Measurements from ENCODE around the gene CDK6. TPM values are rescaled to one million over a fixed set of nuclear protein-coding genes. Genes with fewer than 3 reads are reported as not detected.

Gene CDK6
- total RNA-seq, 4 donors from 2014 or later: 1.2 to 6.9 (median 2.6) TPM

DNA sequence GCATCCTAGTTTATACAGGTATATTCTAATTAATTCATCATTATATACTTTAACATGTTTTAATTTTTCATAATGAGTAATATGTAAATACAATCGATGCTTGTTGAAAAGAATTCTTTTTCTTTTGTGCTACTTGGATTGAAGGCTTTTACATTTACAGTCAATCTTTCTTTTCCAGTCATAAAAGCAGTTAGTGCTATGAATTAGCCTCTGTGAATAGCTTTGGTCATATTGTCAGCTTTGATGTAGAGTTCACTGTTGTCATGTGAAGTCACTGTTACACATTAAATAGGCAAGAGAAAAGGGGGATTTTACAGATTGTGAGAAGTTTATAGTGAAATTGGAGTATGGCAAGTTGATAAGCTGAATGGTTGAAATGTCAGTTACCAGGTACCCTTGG is 142.9 kb downstream of the CDK6 start:
- Histone ChIP-seq H3K9me3 (no peaks in the 10 kb centered on the region), H3K36me3 (no peaks in the 10 kb centered on the region), H3K27ac (no peak overlapping the region), H3K27me3 (no peaks in the 10 kb centered on the region), H3K4me1 (peaks cover 4 to 5% of the 10 kb centered on the region in 2 donors), H3K4me3 (no peak overlapping the region)
- no peak for TF ChIP-seq POLR2A (IDR thresholded peaks at IDR 0.05)
- TF ChIP-seq, protein P1, sequence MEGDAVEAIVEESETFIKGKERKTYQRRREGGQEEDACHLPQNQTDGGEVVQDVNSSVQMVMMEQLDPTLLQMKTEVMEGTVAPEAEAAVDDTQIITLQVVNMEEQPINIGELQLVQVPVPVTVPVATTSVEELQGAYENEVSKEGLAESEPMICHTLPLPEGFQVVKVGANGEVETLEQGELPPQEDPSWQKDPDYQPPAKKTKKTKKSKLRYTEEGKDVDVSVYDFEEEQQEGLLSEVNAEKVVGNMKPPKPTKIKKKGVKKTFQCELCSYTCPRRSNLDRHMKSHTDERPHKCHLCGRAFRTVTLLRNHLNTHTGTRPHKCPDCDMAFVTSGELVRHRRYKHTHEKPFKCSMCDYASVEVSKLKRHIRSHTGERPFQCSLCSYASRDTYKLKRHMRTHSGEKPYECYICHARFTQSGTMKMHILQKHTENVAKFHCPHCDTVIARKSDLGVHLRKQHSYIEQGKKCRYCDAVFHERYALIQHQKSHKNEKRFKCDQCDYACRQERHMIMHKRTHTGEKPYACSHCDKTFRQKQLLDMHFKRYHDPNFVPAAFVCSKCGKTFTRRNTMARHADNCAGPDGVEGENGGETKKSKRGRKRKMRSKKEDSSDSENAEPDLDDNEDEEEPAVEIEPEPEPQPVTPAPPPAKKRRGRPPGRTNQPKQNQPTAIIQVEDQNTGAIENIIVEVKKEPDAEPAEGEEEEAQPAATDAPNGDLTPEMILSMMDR (IDR thresholded peaks at IDR 0.05 in 4 of 5, conservative IDR thresholded peaks at IDR 0.05 in 1 of 5): no peak
- ATAC-seq (no peak), DNase-seq (no peak)
- intact Hi-C loops (cut with DNase I; ENCODE audit: low total_unique reads): no loop called here
- in situ Hi-C loops (cut with MboI; ENCODE audit: low sequenced_read_pairs in 4 of 4): no loop called here

DNA sequence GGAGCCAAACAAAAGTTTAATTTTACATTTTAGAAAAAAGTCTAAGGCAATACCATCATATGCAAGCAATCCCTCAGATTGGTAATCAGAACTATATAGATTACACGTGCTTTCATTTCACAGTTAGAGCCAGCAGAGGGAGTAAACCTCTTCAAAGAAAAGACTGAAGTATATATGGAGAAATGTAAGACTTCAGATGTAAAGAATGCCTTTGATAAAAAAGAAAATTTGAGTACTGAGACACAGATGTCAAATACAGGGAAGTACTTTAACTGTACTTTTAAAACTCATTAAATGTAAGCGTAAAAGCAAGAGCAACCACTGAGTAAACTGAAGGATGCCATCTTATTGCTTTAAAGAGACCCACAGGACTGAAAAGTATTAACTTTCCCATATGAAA is 144.8 kb downstream of the CDK6 start:
- TF ChIP-seq POLR2A (IDR thresholded peaks at IDR 0.05): no peak
- TF ChIP-seq, protein P1 (IDR thresholded peaks at IDR 0.05 in 4 of 5, conservative IDR thresholded peaks at IDR 0.05 in 1 of 5): peak in 3 of 5 experiments; percentile 11 to 35 (median 16)
- Histone ChIP-seq H3K4me3 (no peak overlapping the region), H3K4me1 (peaks cover 4 to 5% of the 10 kb centered on the region in 2 donors), H3K36me3 (no peaks in the 10 kb centered on the region), H3K27ac (no peak overlapping the region), H3K27me3 (no peaks in the 10 kb centered on the region), H3K9me3 (no peaks in the 10 kb centered on the region)
- ATAC-seq (no peak), DNase-seq (no peak)
- intact Hi-C loops (cut with DNase I; ENCODE audit: low total_unique reads): loop anchor here (2.0 kb wide), 1 partner anchor 141 kb away; no protein-coding TSS in a partner anchor
- in situ Hi-C loops (cut with MboI; ENCODE audit: low sequenced_read_pairs in 4 of 4): no loop called here

DNA sequence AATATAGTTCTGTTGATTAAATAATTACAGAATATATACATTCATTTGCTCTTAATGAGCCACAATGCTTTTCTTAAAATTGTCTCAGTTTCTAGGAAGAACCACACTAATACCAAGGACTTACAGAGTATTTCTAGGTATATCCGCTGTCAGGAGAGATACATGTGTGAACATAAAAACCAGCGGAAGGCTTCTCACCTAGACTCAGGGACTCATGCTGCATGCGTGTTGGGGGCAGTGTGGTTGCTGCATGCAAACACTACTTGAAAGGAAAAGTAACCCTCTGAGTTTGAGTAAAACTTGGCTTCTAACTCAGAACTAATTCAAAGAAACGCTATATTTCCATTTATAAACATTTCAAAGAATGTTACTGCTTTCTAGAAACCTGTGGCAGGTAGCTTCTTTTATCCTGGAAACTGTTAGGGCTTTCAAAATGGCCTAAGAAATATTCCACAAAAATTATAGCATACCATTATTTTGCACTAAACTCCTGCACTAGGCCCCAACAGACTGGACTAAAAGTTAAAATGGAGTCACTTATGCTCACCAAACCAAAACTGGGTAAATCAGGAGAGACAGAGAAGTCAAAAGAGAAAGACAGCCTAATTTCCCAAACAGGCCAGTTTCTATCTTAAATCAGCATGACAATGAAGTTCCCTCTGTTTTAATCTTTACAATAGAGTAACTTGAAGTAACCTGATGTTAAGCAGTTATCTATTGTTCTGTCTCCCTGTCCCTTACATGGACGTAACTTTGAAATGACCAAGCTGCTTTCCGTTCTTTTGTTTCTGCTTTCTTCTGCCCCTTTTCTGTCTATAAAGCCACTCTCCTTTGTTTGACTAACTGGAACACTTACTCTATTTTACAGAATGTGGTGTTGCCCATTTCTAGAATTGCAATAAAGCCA is 151.0 kb downstream of the CDK6 start:
- Histone ChIP-seq H3K27ac (no peak overlapping the region), H3K9me3 (no peaks in the 10 kb centered on the region), H3K4me3 (no peak overlapping the region), H3K36me3 (no peaks in the 10 kb centered on the region), H3K27me3 (no peaks in the 10 kb centered on the region), H3K4me1 (no peaks in the 10 kb centered on the region)
- intact Hi-C loops (cut with DNase I; ENCODE audit: low total_unique reads): no loop called here
- TF ChIP-seq POLR2A (IDR thresholded peaks at IDR 0.05): no peak
- TF ChIP-seq, protein P1 (IDR thresholded peaks at IDR 0.05 in 4 of 5, conservative IDR thresholded peaks at IDR 0.05 in 1 of 5): no peak
- no peak for DNase-seq
- ATAC-seq: no peak
- in situ Hi-C loops (cut with MboI; ENCODE audit: low sequenced_read_pairs in 4 of 4): no loop called here

DNA sequence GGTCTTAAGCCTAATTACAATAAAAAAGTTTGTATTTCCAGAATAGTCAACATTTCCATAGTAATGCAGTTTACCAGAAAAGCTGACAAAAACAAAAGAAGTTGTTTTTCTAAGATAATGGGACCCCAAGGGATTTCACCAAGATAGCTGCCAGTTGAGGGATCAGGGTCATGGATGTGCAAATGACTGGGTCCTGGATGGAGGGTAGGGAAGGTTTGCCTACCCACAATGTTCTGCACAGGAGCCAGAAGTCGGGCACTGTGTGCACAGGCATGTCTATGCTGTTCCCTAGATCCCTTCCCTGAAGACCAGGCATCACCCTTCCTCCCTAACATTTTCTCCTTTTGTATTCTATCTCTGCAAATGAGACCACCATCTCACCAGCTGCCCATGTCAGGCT is 152.1 kb downstream of the CDK6 start:
- H3K4me1 ChIP-seq: no peaks in the 10 kb centered on the region
- no peaks in the 10 kb centered on the region for H3K27me3 ChIP-seq
- DNase-seq (no peak), ATAC-seq (no peak)
- H3K9me3 ChIP-seq: no peaks in the 10 kb centered on the region
- no peak overlapping the region for H3K27ac ChIP-seq
- TF ChIP-seq POLR2A (IDR thresholded peaks at IDR 0.05): no peak
- TF ChIP-seq, protein P1 (IDR thresholded peaks at IDR 0.05 in 4 of 5, conservative IDR thresholded peaks at IDR 0.05 in 1 of 5): no peak
- H3K36me3 ChIP-seq: no peaks in the 10 kb centered on the region
- in situ Hi-C loops (cut with MboI; ENCODE audit: low sequenced_read_pairs in 4 of 4): no loop called here
- intact Hi-C loops (cut with DNase I; ENCODE audit: low total_unique reads): no loop called here
- H3K4me3 ChIP-seq: no peak overlapping the region
